K562 (cell line): Measurements from ENCODE around the gene EXT2. TPM values are rescaled to one million over a fixed set of nuclear protein-coding genes. Genes with fewer than 3 reads are reported as not detected.

Source experiments
- ATAC-seq: fragments of 200-7000 bp; cut with Tn5 transposase; 3 replicates; pipeline ENCODE4 v1.9.1; 2020; ENCODE audit warnings: moderate library complexity
- BruUV-seq: library from RNA; stranded (reverse); fragments of 400-500 nt; replicated peaks from 2 replicates; lab custom pipeline; 2021; lab: Mats Ljungman, UMichigan
- CTCF ChIA-PET: fragments of 300-600 bp; formaldehyde crosslinking; extraction: SDS; loops from one replicate; lab custom pipeline; 2021; ENCODE audit warnings: low intra/inter-chr PET ratio; lab: Yijun Ruan, JAX
- POLR2A ChIA-PET: fragments of 300-600, 350-650 bp; sonication (Branson Sonifier 250); formaldehyde crosslinking; extraction: SDS; loops from one replicate; lab custom pipeline; 2021; ENCODE audit warnings: antibody characterized with exemption, inconsistent platforms; lab: Yijun Ruan, JAX
- DNase-seq, 4 experiments: peaks; one replicate each; pipeline versions ENCODE4 v3.0.0 to v3.0.0-alpha.2; 2011 to 2018; ENCODE audit warnings: low spot score in 3 of 4, mixed read lengths in 3 of 4; ENCODE audit errors: extremely low read depth in 1 of 4
- FAIRE-seq: peaks from 2 replicates; lab custom pipeline; 2011; peaks lifted over from hg19 to GRCh38; lab: Jason Lieb, UNC
- H2AFZ ChIP-seq: 2 replicates; pipeline ENCODE4 v1.6.0; 2011; ENCODE audit warnings: low read depth, low read length, control low read depth, inconsistent platforms
- H3K27ac ChIP-seq: fragments of 200-600 bp; 3 replicates; pipeline ENCODE4 v1.8.0; 2011; ENCODE audit warnings: low read depth, mild to moderate bottlenecking, control low read depth, inconsistent platforms, low read length, moderate library complexity, mixed read lengths; ENCODE audit errors: extremely low read depth
- H3K27me3 ChIP-seq, 2 experiments: fragments of 300-600 bp in 1 of 2; 2 replicates in 1 of 2; 3 replicates in 1 of 2; pipeline versions ENCODE4 v1.6.0 to v1.8.0; 2011; ENCODE audit warnings: inconsistent platforms in 2 of 2, low read length in 2 of 2, mild to moderate bottlenecking in 1 of 2, mixed read lengths in 1 of 2, moderate library complexity in 1 of 2; ENCODE audit not compliant: control insufficient read depth in 2 of 2, insufficient read depth in 2 of 2
- H3K36me3 ChIP-seq: fragments of 300-600 bp; 3 replicates; pipeline ENCODE4 v1.8.0; 2011; ENCODE audit warnings: mild to moderate bottlenecking, low read length, inconsistent platforms; ENCODE audit not compliant: control insufficient read depth, insufficient read depth
- H3K4me1 ChIP-seq, 2 experiments: fragments of 200-600 bp in 1 of 2; replicated peaks in 1 of 2; 2 replicates in 1 of 2; 3 replicates in 1 of 2; pipeline versions ENCODE4 v1.5.1 to v1.8.0; 2011; ENCODE audit warnings: inconsistent platforms in 2 of 2, low read length in 2 of 2, mild to moderate bottlenecking in 1 of 2, mixed read lengths in 1 of 2, moderate library complexity in 1 of 2; ENCODE audit not compliant: control insufficient read depth in 2 of 2, insufficient read depth in 2 of 2
- H3K4me2 ChIP-seq: 2 replicates; pipeline ENCODE4 v1.6.1; 2011; ENCODE audit warnings: low read length, control low read depth, inconsistent platforms, mixed read lengths; ENCODE audit not compliant: insufficient read depth
- H3K4me3 ChIP-seq: fragments of 200-600 bp; sonication (generic), shearing (Covaris generic); 2 replicates; pipeline ENCODE4 v1.5.1; 2016; ENCODE audit warnings: control low read depth, inconsistent platforms
- H3K79me2 ChIP-seq: fragments of 200-600 bp; 3 replicates; pipeline ENCODE4 v1.8.0; 2011; ENCODE audit warnings: low read length, inconsistent platforms; ENCODE audit not compliant: control insufficient read depth, insufficient read depth
- H3K9ac ChIP-seq, 2 experiments: 2 replicates each; pipeline versions ENCODE4 v1.6.0 to v1.6.1; 2011; ENCODE audit warnings: low read depth in 2 of 2, low read length in 2 of 2, control low read depth in 1 of 2, inconsistent platforms in 1 of 2, mild to moderate bottlenecking in 1 of 2, mixed read lengths in 1 of 2; ENCODE audit not compliant: insufficient read depth in 1 of 2
- H3K9me1 ChIP-seq: one replicate; pipeline ENCODE4 v1.6.0; 2011; ENCODE audit warnings: inconsistent platforms, mild to moderate bottlenecking, low read length, moderate library complexity; ENCODE audit not compliant: control insufficient read depth, insufficient read depth
- H3K9me3 ChIP-seq: replicated peaks from 2 replicates; pipeline ENCODE4 v1.5.1; 2011; ENCODE audit warnings: low read depth, low read length, inconsistent platforms; ENCODE audit not compliant: control insufficient read depth, insufficient read depth
- H4K20me1 ChIP-seq: replicated peaks from 2 replicates; pipeline ENCODE4 v1.6.1; 2011; ENCODE audit warnings: low read length, inconsistent platforms, mixed read lengths; ENCODE audit not compliant: control insufficient read depth, insufficient read depth
- MGA ChIP-seq: fragments of 450-650 bp; IDR thresholded peaks from 2 replicates; pipeline ENCODE4 v1.6.1; 2016; ENCODE audit warnings: mild to moderate bottlenecking, moderate library complexity
- NEUROD1 ChIP-seq: fragments of 150-350 bp; IDR thresholded peaks from 2 replicates; pipeline ENCODE4 v1.6.1; 2014; ENCODE audit warnings: borderline replicate concordance, low read length, low read depth; ENCODE audit not compliant: partially characterized antibody
- RAD51 ChIP-seq: fragments of 450-650 bp; IDR thresholded peaks from 2 replicates; pipeline ENCODE4 v1.7.1; 2016; ENCODE audit warnings: low read depth, mild to moderate bottlenecking, borderline replicate concordance
- TFE3 ChIP-seq: fragments of 450-650 bp; formaldehyde crosslinking; IDR thresholded peaks from 2 replicates; pipeline ENCODE4 v1.4.0; 2020; ENCODE audit warnings: mild to moderate bottlenecking, mixed read lengths
- TOE1 ChIP-seq, 2 experiments: fragments of 450-650 bp in 1 of 2; sonication (generic) in 1 of 2; formaldehyde crosslinking in 1 of 2; IDR thresholded peaks; 2 replicates each; pipeline versions ENCODE4 v1.7.1 to v1.8.0; 2016 to 2022; ENCODE audit warnings: borderline replicate concordance in 2 of 2, mild to moderate bottlenecking in 2 of 2, antibody characterized with exemption in 1 of 2, inconsistent platforms in 1 of 2, low read depth in 1 of 2, missing genetic modification reagents in 1 of 2, moderate library complexity in 1 of 2
- ZNF395 ChIP-seq: fragments of 200-800 bp; sonication (Bioruptor generic); IDR thresholded peaks from 2 replicates; pipeline ENCODE4 v1.6.1; 2017; ENCODE audit warnings: missing genetic modification characterization, missing compliant biosample characterization
- WGBS: fragments of 100-300 bp; shearing (Covaris generic); methylation state at CpG from one replicate; pipeline ENCODE4 v1.1.6; 2016; ENCODE audit warnings: low coverage, mixed read lengths; ENCODE audit not compliant: insufficient coverage; ENCODE audit errors: missing lambda C conversion rate; 5-methylcytosine and 5-hydroxymethylcytosine counted together
- in situ Hi-C: fragments of 300-500 bp; cut with MboI; formaldehyde crosslinking; loops from 4 replicates; pipeline ENCODE4 v1.15.0; 2018; ENCODE audit warnings: inconsistent platforms, mixed read lengths
- intact Hi-C: fragments of 100-400 bp; cut with micrococcal nuclease; formaldehyde crosslinking; loops from 2 replicates; pipeline ENCODE4 v1.14.2; 2022
- polyA plus RNA-seq, 8 experiments: library from polyadenylated mRNA; depleted of rRNA in 4 of 8; stranded (reverse) in 5 of 8; unstranded in 3 of 8; fragments of >200 nt; fragmentation: Nextera tagmentation in 2 of 8; fragmentation: Illumina TruSeq in 1 of 8; extraction: Ambion mirVana in 2 of 8; extraction: Trizol in 1 of 8; gene quantifications; 2 replicates each; pipeline versions ENCODE4 v1.2.1 to v1.2.3, GENCODE V29; 2011 to 2014; ENCODE audit warnings: inconsistent platforms in 1 of 8, missing spikeins in 1 of 8
- total RNA-seq, 7 experiments: library from RNA; depleted of rRNA in 6 of 7; stranded (reverse); fragments of >200 nt in 6 of 7; fragmentation: Illumina TruSeq in 2 of 7; extraction: Trizol in 2 of 7; gene quantifications; 2 replicates each; pipeline versions ENCODE4 v1.2.1 to v1.2.3, GENCODE V29; 2011 to 2021; ENCODE audit warnings: low replicate concordance in 1 of 7

EXT2 gene
- total and polyA plus RNA-seq, 9 of the 15 experiments (the other 6 are each of a cell fraction or from before 2014, with no cell fraction given), result 7.5 to 52.1 (median 38.1) TPM

- FAIRE-seq (no peak), DNase-seq (no peak), ATAC-seq (no peak)
- H3K4me1 ChIP-seq, result no peaks in the 10 kb centered on the region; a peak in 1 of 5 replicates
- H3K79me2 ChIP-seq, result no peaks in the 10 kb centered on the region
- BruUV-seq, result no TSS peak
- intact Hi-C loops (no loop called here), in situ Hi-C loops (no loop called here)
- no peak overlapping the region for H3K4me3 ChIP-seq
- no peak overlapping the region for H3K4me2 ChIP-seq
- peaks cover 5% of the 10 kb centered on the region for H3K9me1 ChIP-seq
- peaks cover 0 to 11% of the 10 kb centered on the region in 2 experiments; a peak in 4 of 5 replicates for H3K27me3 ChIP-seq
- POLR2A ChIA-PET, result no interaction called here
- H4K20me1 ChIP-seq, result no peaks in the 10 kb centered on the region
- no peak overlapping the region for H3K27ac ChIP-seq
- H3K9me3 ChIP-seq, result no peaks in the 10 kb centered on the region
- H3K9ac ChIP-seq, result no peak overlapping the region
- no peaks in the 10 kb centered on the region for H3K36me3 ChIP-seq
- 0% methylated on average over 2 of the region's 2 CpGs for WGBS
- H2AFZ ChIP-seq, result no peak overlapping the region
- CTCF ChIA-PET, result interaction anchor here (0.5 kb wide), 1 partner anchor 562 kb away, joined by 3 read pairs; no protein-coding TSS in a partner anchor
- peak; percentile 63; the same call in 1 of the 2 replicates for TF ChIP-seq RAD51
- no peak for TF ChIP-seq ZNF395
- TF ChIP-seq MGA, result 0 out of 2 replicates have a peak, but pooled peaks have one; percentile 13
- no peak for TF ChIP-seq NEUROD1
- no peak for TF ChIP-seq TOE1 (IDR thresholded peaks at IDR 0.05; ENCODE audit: borderline replicate concordance)
- TF ChIP-seq TOE1 (CRISPR knock-in tag; IDR thresholded peaks at IDR 0.05; ENCODE audit: borderline replicate concordance, low read depth), result no peak
- TF ChIP-seq TFE3 (CRISPR knock-in tag), result peak; percentile 69
Measured at GRCh38 chr11:44047298-44047697, 48.2 kb upstream of the EXT2 start.
